Peyer's patch (tissue), 4 donors: ENCODE measurements around the gene TINAG.

Experiments
- CTCF ChIP-seq, 6 experiments: fragments of 450-650 bp in 4 of 6; fragments of 200-600 bp in 2 of 6; sonication (generic) in 1 of 6; IDR thresholded peaks; one replicate each; pipeline ENCODE4 v1.5.1; 2017 to 2019; ENCODE audit warnings: antibody characterized with exemption in 6 of 6, mild to moderate bottlenecking in 3 of 6, moderate library complexity in 1 of 6
- POLR2A ChIP-seq, 2 donors: fragments of 450-650 bp; IDR thresholded peaks; one replicate each; pipeline ENCODE4 v1.5.1; 2017; ENCODE audit warnings: antibody characterized with exemption in 2 of 2, mild to moderate bottlenecking in 2 of 2, moderate library complexity in 2 of 2

GRCh38 chr6:54327631-54328030 is 19.4 kb downstream of the TINAG start:
- no peak for TF ChIP-seq CTCF (IDR thresholded peaks at IDR 0.05)
- no peak for TF ChIP-seq POLR2A (IDR thresholded peaks at IDR 0.05)
